Liver (tissue), 9 donors: ENCODE measurements around the gene AKAP12. TPM values are rescaled to one million over a fixed set of nuclear protein-coding genes. Genes with fewer than 3 reads are reported as not detected.
A peak's percentile ranks its signal among the peaks of the same experiment; 100 is the strongest.

Experiments used
- DNase-seq: peaks from one replicate; pipeline ENCODE4 v3.0.0-alpha.2; 2017; ENCODE audit warnings: low spot score
- H3K27ac ChIP-seq, 2 donors: one replicate each; pipeline ENCODE4 v1.7.0; 2013; ENCODE audit warnings: inconsistent platforms in 2 of 2, low read length in 2 of 2, control low read depth in 1 of 2, low read depth in 1 of 2, mild to moderate bottlenecking in 1 of 2
- H3K27me3 ChIP-seq, 4 donors: one replicate each; pipeline versions ENCODE4 v1.6.1 to v1.7.0; 2013; ENCODE audit warnings: low read length in 3 of 4, inconsistent platforms in 1 of 4, mild to moderate bottlenecking in 1 of 4, moderate library complexity in 1 of 4; ENCODE audit not compliant: control insufficient read depth in 4 of 4, insufficient read depth in 4 of 4
- H3K36me3 ChIP-seq, 4 donors: one replicate each; pipeline versions ENCODE4 v1.6.1 to v1.7.0; 2013; ENCODE audit warnings: low read length in 3 of 4, mild to moderate bottlenecking in 3 of 4, low read depth in 1 of 4, moderate library complexity in 1 of 4; ENCODE audit not compliant: control insufficient read depth in 4 of 4, insufficient read depth in 3 of 4
- H3K4me1 ChIP-seq, 4 donors: one replicate each; pipeline versions ENCODE4 v1.6.1 to v1.7.0; 2013; ENCODE audit warnings: low read length in 3 of 4, mild to moderate bottlenecking in 3 of 4, moderate library complexity in 1 of 4; ENCODE audit not compliant: control insufficient read depth in 4 of 4, insufficient read depth in 4 of 4
- H3K4me3 ChIP-seq, 3 donors: one replicate each; pipeline versions ENCODE4 v1.6.1 to v1.7.0; 2013; ENCODE audit warnings: low read length in 3 of 3, control low read depth in 1 of 3, low read depth in 1 of 3, mild to moderate bottlenecking in 1 of 3
- H3K9ac ChIP-seq, 2 donors: one replicate each; pipeline ENCODE4 v1.7.0; 2013; ENCODE audit warnings: low read length in 2 of 2, mild to moderate bottlenecking in 2 of 2, moderate library complexity in 2 of 2, control low read depth in 1 of 2, low read depth in 1 of 2
- H3K9me3 ChIP-seq, 4 donors: one replicate each; pipeline versions ENCODE4 v1.6.1 to v1.7.0; 2013; ENCODE audit warnings: low read length in 3 of 4; ENCODE audit not compliant: control insufficient read depth in 4 of 4
- EGR1 ChIP-seq, 2 donors: IDR thresholded peaks; 2 replicates each; pipeline ENCODE4 v1.6.1; 2016 to 2018; ENCODE audit warnings: antibody characterized with exemption in 2 of 2, low read depth in 2 of 2
- FOXA2 ChIP-seq: IDR thresholded peaks from 2 replicates; pipeline ENCODE4 v1.6.1; 2016; ENCODE audit warnings: antibody characterized with exemption
- GABPA ChIP-seq, 2 donors: IDR thresholded peaks in 1 of 2; conservative IDR thresholded peaks in 1 of 2; 2 replicates each; pipeline ENCODE4 v1.6.1; 2016; ENCODE audit warnings: antibody characterized with exemption in 2 of 2, mild to moderate bottlenecking in 1 of 2, moderate library complexity in 1 of 2
- HNF4A ChIP-seq, 2 donors: conservative IDR thresholded peaks; 2 replicates each; pipeline ENCODE4 v1.6.1; 2016; ENCODE audit warnings: antibody characterized with exemption in 2 of 2, mild to moderate bottlenecking in 2 of 2
- JUND ChIP-seq, 2 donors: IDR thresholded peaks; 2 replicates each; pipeline ENCODE4 v1.6.1; 2016; ENCODE audit warnings: antibody characterized with exemption in 2 of 2
- MAX ChIP-seq: IDR thresholded peaks from 2 replicates; pipeline ENCODE4 v1.6.1; 2016; ENCODE audit warnings: antibody characterized with exemption
- NR2F2 ChIP-seq: IDR thresholded peaks from 2 replicates; pipeline ENCODE4 v1.6.1; 2016; ENCODE audit warnings: antibody characterized with exemption
- RAD21 ChIP-seq, 2 donors: IDR thresholded peaks; 2 replicates each; pipeline ENCODE4 v1.6.1; 2016; ENCODE audit warnings: antibody characterized with exemption in 2 of 2, mild to moderate bottlenecking in 2 of 2
- RXRA ChIP-seq, 2 donors: IDR thresholded peaks; 2 replicates each; pipeline ENCODE4 v1.6.1; 2017 to 2018; ENCODE audit warnings: antibody characterized with exemption in 2 of 2, mild to moderate bottlenecking in 1 of 2
- TAF1 ChIP-seq: conservative IDR thresholded peaks from 2 replicates; pipeline ENCODE4 v1.6.1; 2016; ENCODE audit warnings: antibody characterized with exemption, mild to moderate bottlenecking
- YY1 ChIP-seq: IDR thresholded peaks from 2 replicates; pipeline ENCODE4 v1.6.1; 2016; ENCODE audit warnings: antibody characterized with exemption, mild to moderate bottlenecking
- WGBS: extraction: QIAGEN DNeasy Blood & Tissue Kit; methylation state at CpG from one replicate; pipeline ENCODE4 v1.1.7; 2013; 5-methylcytosine and 5-hydroxymethylcytosine counted together
- polyA plus RNA-seq, 2 donors: library from polyadenylated mRNA; stranded (reverse) in 1 of 2; unstranded in 1 of 2; fragments of 200-250 nt in 1 of 2; fragments of >200 nt in 1 of 2; fragmentation: Nextera tagmentation in 1 of 2; extraction: Ambion mirVana in 1 of 2; gene quantifications; one replicate each; pipeline versions ENCODE4 v1.2.1 to v1.2.3, GENCODE V29; 2013 to 2015
- total RNA-seq, 2 donors: library from RNA; depleted of rRNA; stranded (reverse); fragments of >200 nt; gene quantifications; one replicate each; pipeline ENCODE4 v1.2.3, GENCODE V29; 2014
- TF ChIP-seq, protein P1 (sequence below): IDR thresholded peaks from 2 replicates; pipeline ENCODE4 v1.6.1; 2016; ENCODE audit warnings: antibody characterized with exemption, mild to moderate bottlenecking
- TF ChIP-seq, protein P2 (sequence below): IDR thresholded peaks from 2 replicates; pipeline ENCODE4 v1.6.1; 2016; ENCODE audit warnings: antibody characterized with exemption
- TF ChIP-seq, protein P3 (sequence below): fragments of 150-350 bp; IDR thresholded peaks from 2 replicates; pipeline ENCODE4 v1.5.1; 2017; ENCODE audit warnings: improper control_type of control experiment, low read depth, low read length; ENCODE audit not compliant: missing input control
- donor health status: healthy.
- donor health status: healthy.
- donor health status: healthy.
- donor health status: healthy.
- donor health status: healthy.

The AKAP12 gene
- total and polyA plus RNA-seq, 4 donors: 6.7 to 14.8 (median 8.6) TPM

- TF ChIP-seq, protein P1, sequence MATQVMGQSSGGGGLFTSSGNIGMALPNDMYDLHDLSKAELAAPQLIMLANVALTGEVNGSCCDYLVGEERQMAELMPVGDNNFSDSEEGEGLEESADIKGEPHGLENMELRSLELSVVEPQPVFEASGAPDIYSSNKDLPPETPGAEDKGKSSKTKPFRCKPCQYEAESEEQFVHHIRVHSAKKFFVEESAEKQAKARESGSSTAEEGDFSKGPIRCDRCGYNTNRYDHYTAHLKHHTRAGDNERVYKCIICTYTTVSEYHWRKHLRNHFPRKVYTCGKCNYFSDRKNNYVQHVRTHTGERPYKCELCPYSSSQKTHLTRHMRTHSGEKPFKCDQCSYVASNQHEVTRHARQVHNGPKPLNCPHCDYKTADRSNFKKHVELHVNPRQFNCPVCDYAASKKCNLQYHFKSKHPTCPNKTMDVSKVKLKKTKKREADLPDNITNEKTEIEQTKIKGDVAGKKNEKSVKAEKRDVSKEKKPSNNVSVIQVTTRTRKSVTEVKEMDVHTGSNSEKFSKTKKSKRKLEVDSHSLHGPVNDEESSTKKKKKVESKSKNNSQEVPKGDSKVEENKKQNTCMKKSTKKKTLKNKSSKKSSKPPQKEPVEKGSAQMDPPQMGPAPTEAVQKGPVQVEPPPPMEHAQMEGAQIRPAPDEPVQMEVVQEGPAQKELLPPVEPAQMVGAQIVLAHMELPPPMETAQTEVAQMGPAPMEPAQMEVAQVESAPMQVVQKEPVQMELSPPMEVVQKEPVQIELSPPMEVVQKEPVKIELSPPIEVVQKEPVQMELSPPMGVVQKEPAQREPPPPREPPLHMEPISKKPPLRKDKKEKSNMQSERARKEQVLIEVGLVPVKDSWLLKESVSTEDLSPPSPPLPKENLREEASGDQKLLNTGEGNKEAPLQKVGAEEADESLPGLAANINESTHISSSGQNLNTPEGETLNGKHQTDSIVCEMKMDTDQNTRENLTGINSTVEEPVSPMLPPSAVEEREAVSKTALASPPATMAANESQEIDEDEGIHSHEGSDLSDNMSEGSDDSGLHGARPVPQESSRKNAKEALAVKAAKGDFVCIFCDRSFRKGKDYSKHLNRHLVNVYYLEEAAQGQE: no peak
- TF ChIP-seq GABPA (IDR thresholded peaks at IDR 0.05 in 1 of 2, conservative IDR thresholded peaks at IDR 0.05 in 1 of 2): no peak
- no peak for TF ChIP-seq TAF1
- TF ChIP-seq, protein P2, sequence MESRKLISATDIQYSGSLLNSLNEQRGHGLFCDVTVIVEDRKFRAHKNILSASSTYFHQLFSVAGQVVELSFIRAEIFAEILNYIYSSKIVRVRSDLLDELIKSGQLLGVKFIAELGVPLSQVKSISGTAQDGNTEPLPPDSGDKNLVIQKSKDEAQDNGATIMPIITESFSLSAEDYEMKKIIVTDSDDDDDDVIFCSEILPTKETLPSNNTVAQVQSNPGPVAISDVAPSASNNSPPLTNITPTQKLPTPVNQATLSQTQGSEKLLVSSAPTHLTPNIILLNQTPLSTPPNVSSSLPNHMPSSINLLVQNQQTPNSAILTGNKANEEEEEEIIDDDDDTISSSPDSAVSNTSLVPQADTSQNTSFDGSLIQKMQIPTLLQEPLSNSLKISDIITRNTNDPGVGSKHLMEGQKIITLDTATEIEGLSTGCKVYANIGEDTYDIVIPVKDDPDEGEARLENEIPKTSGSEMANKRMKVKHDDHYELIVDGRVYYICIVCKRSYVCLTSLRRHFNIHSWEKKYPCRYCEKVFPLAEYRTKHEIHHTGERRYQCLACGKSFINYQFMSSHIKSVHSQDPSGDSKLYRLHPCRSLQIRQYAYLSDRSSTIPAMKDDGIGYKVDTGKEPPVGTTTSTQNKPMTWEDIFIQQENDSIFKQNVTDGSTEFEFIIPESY: no peak
- TF ChIP-seq YY1: no peak
- no peak for TF ChIP-seq FOXA2
- TF ChIP-seq HNF4A (conservative IDR thresholded peaks at IDR 0.05): peak; percentile 72 to 87
- TF ChIP-seq JUND (IDR thresholded peaks at IDR 0.05): peak in 1 of 2 donors; percentile 30
These were observed 134.4 kb downstream of the AKAP12 start (continued) for GRCh38 chr6:151374036-151374683.

DNA sequence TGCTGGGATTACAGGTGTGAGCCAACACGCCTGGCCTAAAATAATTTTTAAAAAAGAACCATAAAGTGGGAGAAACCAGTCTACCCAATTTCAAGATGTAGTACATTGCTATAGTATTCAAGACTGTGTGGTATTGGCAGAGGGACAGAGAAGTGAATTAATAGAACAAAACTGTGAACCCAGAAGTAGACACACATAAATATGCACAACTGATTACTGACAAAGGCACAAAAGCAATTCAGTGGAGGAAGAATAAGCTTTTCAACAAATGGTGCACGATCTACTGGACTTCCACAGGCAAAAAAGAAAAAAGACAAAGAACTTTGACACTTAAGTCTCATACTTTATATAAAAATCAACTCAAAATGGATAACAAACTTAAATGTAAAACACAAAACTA is 136.1 kb downstream of the AKAP12 start:
- no peak for DNase-seq
- Histone ChIP-seq H3K4me1 (peaks cover 5 to 8% (median 6%) of the 10 kb centered on the region in 4 donors), H3K27ac (no peak overlapping the region), H3K36me3 (peaks cover 0 to 15% (median 6%) of the 10 kb centered on the region in 4 donors), H3K9me3 (no peaks in the 10 kb centered on the region), H3K27me3 (no peaks in the 10 kb centered on the region), H3K9ac (no peak overlapping the region), H3K4me3 (no peak overlapping the region)
- TF ChIP-seq, protein P1: no peak
- no peak for TF ChIP-seq JUND (IDR thresholded peaks at IDR 0.05)
- 97% methylated on average over 2 of the region's 2 CpGs for WGBS

DNA sequence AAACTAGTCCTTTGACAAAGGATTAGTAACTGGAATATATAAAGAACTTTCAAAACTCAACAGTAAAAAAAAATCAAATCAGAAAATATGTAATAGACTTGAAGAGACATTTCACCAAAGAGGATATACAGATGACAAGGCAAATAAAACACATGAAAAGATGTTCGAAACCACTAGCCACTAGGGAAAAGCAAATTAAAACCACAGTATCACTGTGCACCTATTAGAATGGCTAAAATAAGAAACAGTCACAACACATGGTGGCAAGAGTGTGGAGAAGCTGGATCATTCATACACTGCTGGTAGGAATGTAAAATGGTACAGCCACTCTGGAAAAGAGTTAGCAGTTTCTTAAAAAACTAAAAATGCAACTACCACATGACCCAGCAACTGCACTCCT is 136.7 kb downstream of the AKAP12 start:
- no peaks in the 10 kb centered on the region for H3K27me3 ChIP-seq
- 84% methylated on average over 1 of the region's 1 CpG for WGBS
- H3K36me3 ChIP-seq: peaks cover 0 to 11% (median under 1%) of the 10 kb centered on the region in 4 donors
- no peak overlapping the region for H3K27ac ChIP-seq
- no peak for DNase-seq
- H3K9me3 ChIP-seq: no peaks in the 10 kb centered on the region
- no peak overlapping the region for H3K4me3 ChIP-seq
- peaks cover 5 to 8% (median 6%) of the 10 kb centered on the region in 4 donors for H3K4me1 ChIP-seq
- no peak overlapping the region for H3K9ac ChIP-seq
- TF ChIP-seq, protein P1: no peak
- TF ChIP-seq GABPA (IDR thresholded peaks at IDR 0.05 in 1 of 2, conservative IDR thresholded peaks at IDR 0.05 in 1 of 2): no peak
- no peak for TF ChIP-seq MAX
- no peak for TF ChIP-seq NR2F2
- no peak for TF ChIP-seq EGR1 (IDR thresholded peaks at IDR 0.05; ENCODE audit: low read depth in 2 of 2)
- no peak for TF ChIP-seq RXRA (IDR thresholded peaks at IDR 0.05)
- no peak for TF ChIP-seq RAD21 (IDR thresholded peaks at IDR 0.05)
- TF ChIP-seq YY1: no peak
- TF ChIP-seq, protein P3, sequence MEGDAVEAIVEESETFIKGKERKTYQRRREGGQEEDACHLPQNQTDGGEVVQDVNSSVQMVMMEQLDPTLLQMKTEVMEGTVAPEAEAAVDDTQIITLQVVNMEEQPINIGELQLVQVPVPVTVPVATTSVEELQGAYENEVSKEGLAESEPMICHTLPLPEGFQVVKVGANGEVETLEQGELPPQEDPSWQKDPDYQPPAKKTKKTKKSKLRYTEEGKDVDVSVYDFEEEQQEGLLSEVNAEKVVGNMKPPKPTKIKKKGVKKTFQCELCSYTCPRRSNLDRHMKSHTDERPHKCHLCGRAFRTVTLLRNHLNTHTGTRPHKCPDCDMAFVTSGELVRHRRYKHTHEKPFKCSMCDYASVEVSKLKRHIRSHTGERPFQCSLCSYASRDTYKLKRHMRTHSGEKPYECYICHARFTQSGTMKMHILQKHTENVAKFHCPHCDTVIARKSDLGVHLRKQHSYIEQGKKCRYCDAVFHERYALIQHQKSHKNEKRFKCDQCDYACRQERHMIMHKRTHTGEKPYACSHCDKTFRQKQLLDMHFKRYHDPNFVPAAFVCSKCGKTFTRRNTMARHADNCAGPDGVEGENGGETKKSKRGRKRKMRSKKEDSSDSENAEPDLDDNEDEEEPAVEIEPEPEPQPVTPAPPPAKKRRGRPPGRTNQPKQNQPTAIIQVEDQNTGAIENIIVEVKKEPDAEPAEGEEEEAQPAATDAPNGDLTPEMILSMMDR: no peak
